Right kidney (tissue), 1 donor: ENCODE data around the gene AK5.

Experiments
- DNase-seq: peaks from one replicate; pipeline ENCODE4 v3.0.0-alpha.2; 2016

The AK5 gene

DNA sequence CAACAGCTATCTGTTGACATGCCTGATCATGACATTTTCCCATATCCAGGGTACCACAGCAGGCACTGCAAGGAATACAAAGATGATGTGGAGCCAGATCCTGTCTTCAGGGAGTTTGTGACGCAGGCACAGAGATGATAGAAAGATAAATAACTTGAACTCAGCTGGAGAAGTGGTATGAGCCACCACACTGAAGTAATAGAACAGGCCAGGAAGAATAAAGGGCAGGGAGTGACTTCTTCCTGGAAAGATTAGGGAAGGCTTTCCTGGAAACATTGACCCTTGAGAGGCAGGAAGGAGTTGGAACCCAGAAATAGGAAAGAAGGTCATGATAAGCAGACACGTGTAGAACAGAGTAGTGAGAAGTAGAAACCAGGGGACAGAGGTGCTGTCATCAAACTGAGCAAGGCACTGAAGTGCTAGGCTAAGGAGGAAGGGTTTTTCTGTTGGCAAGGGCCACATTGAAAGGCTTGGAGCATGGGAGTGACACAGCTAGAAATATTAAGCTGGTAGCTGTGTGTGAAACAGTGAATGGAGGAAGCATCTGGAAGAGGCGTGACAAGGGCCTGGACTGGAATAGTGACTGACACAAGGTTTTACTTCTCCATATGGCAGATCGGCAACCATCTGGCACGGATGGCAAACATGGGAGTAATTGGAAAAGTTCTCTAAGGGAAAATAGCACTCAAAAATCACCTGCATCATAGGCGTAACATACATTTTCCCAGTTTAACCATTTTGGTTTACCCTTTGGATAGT, 68.4 kb downstream of the AK5 start:
- DNase-seq: no peak

- DNase-seq: no peak
Observed at GRCh38 chr1:77354536-77354935, 72.7 kb downstream of the AK5 start.

- no peak for DNase-seq
Observed at GRCh38 chr1:77355010-77355409, 73.2 kb downstream of the AK5 start.

GRCh38 chr1:77356136-77356535, 74.3 kb downstream of the AK5 start:
- no peak for DNase-seq

DNA sequence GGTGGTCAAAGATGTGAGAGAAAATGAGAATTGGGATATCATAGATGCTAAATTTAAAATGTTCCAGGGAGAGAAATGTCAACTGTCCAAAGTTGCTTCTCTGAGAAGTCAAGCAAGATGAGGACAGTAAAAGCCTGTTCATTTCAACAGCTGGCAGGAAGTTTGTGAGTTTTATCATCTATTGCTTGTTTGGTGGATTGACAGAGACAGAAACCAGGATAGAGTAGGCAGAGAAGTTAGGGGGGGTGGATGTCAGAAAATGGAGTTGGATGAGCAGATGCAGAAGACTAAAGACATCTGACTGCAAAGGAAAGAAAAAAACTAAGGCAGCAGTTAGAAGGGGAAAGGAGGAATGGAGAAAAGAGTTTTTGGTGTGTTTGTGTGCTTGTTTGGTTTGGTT, 78.4 kb downstream of the AK5 start:
- no peak for DNase-seq

- no peak for DNase-seq
Observed at GRCh38 chr1:77361621-77362020, 79.8 kb downstream of the AK5 start.

- DNase-seq: no peak
Observed at GRCh38 chr1:77370161-77370560, 88.3 kb downstream of the AK5 start.

DNA sequence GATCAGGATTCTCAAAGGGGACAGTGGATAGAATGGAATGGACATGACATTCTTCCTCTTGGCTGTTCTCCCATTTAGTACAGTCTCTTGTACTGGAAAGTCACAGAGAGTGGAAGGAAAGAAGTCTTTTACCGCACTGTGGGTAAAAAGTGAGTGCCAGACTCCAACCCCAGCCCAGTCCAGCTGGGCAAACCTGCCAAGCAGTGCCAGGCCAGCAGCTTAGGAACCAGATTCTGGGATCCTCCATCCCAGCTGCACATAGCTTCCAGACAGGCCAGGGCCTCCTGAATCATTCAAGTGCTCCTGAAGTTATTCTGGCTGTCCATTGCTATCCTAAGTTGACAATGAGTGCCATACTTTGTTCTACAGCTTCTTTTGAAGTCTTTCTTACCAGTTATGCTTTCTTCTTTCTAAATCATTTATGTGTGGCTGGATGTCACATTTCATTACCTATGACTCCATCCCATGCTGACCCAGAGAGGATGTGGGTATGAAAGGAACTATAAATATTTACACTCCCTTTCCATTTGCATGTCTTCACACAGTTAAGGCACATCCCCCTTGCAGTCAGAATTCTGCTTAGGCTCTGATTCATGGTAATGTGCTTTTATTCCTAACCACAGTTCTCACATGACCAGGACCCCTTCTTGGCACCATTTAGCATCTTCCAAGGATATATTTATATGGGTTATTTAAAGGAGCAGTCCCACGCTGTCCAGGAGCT, 88.9 kb downstream of the AK5 start:
- no peak for DNase-seq

DNA sequence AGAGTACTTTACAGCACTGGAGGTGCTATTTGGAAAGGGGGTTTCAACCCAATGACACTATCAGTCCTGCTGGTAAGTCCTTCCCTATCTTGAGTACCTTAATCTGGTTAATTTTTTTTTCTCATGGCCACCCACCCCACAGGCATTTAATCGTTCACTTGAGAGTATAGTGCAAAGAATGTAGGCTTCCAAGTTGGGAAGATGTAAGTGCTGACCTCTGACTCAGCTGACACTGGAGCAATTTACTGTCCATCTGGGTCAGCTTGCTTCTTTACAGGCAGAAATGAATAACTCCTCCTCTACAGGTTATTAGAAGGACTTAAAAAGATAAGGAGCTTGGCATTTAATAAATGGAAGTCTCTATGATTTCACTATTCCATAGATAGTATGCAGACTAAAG, 89.6 kb downstream of the AK5 start:
- no peak for DNase-seq

- DNase-seq: no peak
Observed at GRCh38 chr1:77373702-77374101, 91.9 kb downstream of the AK5 start.

GRCh38 chr1:77375541-77375940, 93.7 kb downstream of the AK5 start:
- no peak for DNase-seq

DNA sequence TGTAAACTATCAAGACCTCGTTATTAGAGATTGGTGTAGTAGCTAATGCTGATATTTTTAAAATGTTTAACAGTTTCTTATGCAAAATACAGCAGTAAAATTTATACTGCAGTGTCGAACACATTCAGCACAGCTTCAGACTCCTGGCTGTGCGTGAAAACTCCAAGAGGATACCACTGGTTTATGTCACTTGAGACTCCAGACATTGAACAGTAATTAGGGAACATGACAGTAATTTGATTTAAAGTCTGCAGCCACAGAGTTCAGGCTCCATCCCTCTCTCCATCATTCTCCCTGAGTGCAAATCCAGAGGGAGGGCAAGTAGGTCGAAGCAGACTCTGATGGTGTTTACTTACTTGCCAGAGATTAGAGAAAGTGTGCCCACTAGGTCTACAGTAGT, 94.2 kb downstream of the AK5 start:
- no peak for DNase-seq

- no peak for DNase-seq
Observed at GRCh38 chr1:77378723-77379535, 97.1 kb downstream of the AK5 start.

DNA sequence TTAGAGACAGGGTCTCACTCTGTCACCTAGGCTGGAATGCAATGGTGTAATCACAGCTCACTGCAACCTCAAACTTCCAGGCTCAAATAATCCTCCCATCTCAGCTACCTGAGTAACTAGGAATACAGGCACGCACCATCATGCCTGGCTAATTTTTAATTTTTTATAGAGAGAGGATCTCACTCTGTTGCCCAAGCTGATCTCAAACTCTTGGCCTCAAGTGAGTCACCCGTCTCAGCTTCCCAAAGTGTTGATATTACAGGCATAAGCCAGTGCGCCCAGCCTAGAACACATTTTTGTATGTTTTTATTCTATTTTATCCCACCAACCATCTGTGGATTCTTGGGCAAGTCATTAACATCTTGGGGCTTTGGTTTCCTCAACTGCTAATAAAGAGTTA, 100.5 kb downstream of the AK5 start:
- DNase-seq: no peak

DNA sequence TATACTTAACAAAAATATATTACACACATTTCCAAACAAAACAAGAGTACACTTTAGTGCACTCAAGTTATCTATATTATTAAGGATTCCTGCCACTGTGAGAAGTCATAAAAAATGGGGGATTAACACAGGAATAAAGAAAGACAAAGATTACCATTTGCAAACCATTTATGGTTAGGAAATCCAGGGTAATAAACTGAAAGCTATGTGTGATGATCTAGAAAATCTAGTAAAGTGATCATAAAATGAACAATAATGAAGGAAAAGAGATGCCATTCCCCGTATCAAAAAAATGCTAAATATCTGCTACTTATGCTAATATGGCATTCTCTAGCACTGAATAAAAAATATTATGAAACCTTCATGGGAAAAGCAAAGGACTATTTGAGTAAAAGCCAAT, 101.4 kb downstream of the AK5 start:
- DNase-seq: no peak

- DNase-seq: no peak
Observed at GRCh38 chr1:77385551-77385950, 103.7 kb downstream of the AK5 start.

- no peak for DNase-seq
Observed at GRCh38 chr1:77386276-77386675, 104.5 kb downstream of the AK5 start.

GRCh38 chr1:77387553-77387952, 105.7 kb downstream of the AK5 start:
- no peak for DNase-seq

DNA sequence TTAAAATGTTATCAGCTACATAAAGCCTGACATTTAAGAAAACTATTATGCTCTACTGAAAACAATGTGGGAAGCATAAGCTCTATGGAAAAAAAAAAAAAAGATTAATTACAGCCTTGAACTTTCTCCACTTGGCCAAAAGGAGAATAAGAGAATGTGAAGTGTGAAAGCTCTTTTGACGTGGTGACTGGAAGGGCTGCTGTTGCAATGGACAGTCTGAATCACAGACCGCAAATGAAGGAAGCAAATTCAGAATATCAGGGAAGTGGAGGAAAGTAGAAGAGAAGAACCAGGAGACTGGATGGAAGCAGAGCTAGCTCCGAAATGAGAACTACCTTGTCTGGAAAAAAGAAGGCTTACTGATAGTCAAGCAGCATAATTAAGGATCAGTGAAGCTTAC, 106.8 kb downstream of the AK5 start:
- no peak for DNase-seq

DNA sequence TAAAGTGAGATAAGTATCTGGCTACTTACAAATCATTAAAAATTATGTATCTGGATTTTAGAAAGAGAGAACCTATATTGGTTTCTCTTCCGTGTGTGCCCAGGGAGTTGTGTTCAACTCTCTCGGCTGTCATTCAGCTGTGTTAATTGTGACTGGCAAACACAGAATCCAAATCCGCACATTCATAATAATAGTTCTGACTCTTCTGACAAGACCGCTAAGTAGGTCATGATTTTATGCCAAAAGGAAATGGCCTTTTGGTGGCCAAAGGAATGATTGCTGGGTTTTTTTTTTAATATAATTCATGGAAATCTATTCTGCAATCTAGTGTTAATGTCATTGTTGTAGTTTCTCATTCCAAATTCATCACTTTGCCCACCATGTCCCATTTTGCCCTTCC, 110.7 kb downstream of the AK5 start:
- no peak for DNase-seq

DNA sequence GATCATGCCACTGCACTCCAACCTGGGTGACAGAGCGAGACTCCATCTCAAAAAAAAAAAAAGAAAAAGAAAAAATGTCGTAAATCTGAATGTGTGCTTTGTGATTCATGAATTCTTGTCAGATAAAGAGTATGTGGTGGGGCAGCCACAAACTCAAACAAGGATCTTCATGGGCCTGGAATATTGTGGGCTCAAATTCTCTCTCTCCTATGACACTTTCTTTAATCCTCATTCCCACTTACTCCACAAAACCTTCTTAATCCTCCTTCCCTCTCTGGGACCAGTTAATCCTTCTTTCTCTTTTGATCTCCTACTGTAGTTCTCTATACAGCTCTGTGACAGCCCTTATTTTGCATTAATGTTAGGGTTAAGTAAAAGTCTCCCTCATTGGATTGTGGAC, 112.3 kb downstream of the AK5 start:
- no peak for DNase-seq

DNA sequence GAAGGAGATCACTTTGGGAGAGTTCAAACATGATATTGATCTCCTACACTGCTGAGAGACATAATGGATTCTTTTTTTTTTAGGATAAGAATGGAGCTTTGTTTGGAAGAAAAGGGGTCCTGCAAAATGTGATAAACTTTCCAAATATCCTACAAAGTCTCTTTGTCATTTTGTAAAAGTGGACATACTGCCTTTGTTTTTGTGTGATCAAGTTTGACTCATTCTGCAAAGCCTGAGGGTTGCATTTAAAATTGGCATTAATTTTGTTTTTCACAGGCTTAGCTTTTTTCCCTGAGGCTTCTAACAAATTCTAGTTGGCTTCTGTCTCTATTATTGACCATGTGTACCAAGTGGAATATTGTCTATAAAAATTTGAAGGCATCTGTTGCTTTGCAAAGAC, 113.2 kb downstream of the AK5 start:
- no peak for DNase-seq

DNA sequence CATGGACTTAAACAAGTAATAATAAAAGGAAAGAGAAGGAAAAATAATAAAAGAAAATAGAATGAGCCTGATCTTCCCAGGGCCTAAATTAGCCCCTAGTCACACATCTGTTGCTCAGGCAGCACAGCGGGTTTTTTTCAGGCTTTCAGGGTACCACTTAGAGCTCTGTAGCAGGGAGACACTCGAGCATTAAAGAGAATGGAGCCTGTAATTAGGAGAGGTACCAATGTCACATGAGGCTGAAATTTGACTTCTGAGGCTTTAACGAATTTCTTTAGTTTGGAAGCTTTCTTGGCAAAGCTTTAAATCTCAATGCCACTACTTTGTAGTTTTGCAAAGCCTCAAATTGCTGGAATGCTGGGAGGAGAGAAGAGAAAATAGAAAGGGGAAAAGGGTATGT, 116.3 kb downstream of the AK5 start:
- DNase-seq: no peak
